ENCODE results near the gene C1GALT1C1L.

The C1GALT1C1L gene

GRCh38 chr2:43676322-43677050 is at the start of gene C1GALT1C1L:
C1GALT1C1L (minus strand) TSS chr2:43676429; CDS start chr2:43676322, 107 bp downstream.
- TF ChIP-seq EZH2phosphoT487 (IDR thresholded peaks at IDR 0.05; ENCODE audit: low read depth), result no peak
- TF ChIP-seq, protein P1, sequence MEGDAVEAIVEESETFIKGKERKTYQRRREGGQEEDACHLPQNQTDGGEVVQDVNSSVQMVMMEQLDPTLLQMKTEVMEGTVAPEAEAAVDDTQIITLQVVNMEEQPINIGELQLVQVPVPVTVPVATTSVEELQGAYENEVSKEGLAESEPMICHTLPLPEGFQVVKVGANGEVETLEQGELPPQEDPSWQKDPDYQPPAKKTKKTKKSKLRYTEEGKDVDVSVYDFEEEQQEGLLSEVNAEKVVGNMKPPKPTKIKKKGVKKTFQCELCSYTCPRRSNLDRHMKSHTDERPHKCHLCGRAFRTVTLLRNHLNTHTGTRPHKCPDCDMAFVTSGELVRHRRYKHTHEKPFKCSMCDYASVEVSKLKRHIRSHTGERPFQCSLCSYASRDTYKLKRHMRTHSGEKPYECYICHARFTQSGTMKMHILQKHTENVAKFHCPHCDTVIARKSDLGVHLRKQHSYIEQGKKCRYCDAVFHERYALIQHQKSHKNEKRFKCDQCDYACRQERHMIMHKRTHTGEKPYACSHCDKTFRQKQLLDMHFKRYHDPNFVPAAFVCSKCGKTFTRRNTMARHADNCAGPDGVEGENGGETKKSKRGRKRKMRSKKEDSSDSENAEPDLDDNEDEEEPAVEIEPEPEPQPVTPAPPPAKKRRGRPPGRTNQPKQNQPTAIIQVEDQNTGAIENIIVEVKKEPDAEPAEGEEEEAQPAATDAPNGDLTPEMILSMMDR (IDR thresholded peaks at IDR 0.05; ENCODE audit: low read depth, low read length), result no peak
- Histone ChIP-seq H3K9ac (ENCODE audit: low read length) (peak within 1 kb of the TSS; percentile 30; the same call in 1 of the 2 replicates), H3K27ac (ENCODE audit: low read length) (no peak within 1 kb of the TSS), H3K36me3 (replicated peaks; ENCODE audit: low read depth, low read length) (no peaks in the 10 kb centered on the region), H3K27me3 (ENCODE audit: low read depth, low read length) (no peaks in the 10 kb centered on the region), H3K4me1 (ENCODE audit: low read length) (no peaks in the 10 kb centered on the region), H3K79me2 (ENCODE audit: low read length) (no peaks in the 10 kb centered on the region), H3K4me3 (ENCODE audit: low read length) (peak within 1 kb of the TSS; percentile 76), H3K9me3 (ENCODE audit: insufficient read depth, low read length) (no peaks in the 10 kb centered on the region), H4K20me1 (ENCODE audit: insufficient read depth, low read length) (no peaks in the 10 kb centered on the region), H3K4me2 (ENCODE audit: low read length) (peak within 1 kb of the TSS; percentile 68), H2AFZ (ENCODE audit: low read depth, low read length) (peak within 1 kb of the TSS; percentile 85)

GRCh38 chr2:43725711-43726246 is 49.5 kb upstream of the C1GALT1C1L start:
- Histone ChIP-seq H2AFZ (ENCODE audit: low read depth, low read length) (no peak overlapping the region), H3K27me3 (ENCODE audit: low read depth, low read length) (no peaks in the 10 kb centered on the region), H3K27ac (ENCODE audit: low read length) (no peak overlapping the region), H3K79me2 (ENCODE audit: low read length) (no peaks in the 10 kb centered on the region), H3K4me2 (ENCODE audit: low read length) (no peak overlapping the region), H3K9me3 (ENCODE audit: insufficient read depth, low read length) (no peaks in the 10 kb centered on the region), H4K20me1 (ENCODE audit: insufficient read depth, low read length) (no peaks in the 10 kb centered on the region), H3K4me3 (ENCODE audit: low read length) (no peak overlapping the region), H3K4me1 (ENCODE audit: low read length) (no peaks in the 10 kb centered on the region), H3K36me3 (replicated peaks; ENCODE audit: low read depth, low read length) (no peaks in the 10 kb centered on the region), H3K9ac (ENCODE audit: low read length) (no peak overlapping the region)
- TF ChIP-seq, protein P1 (IDR thresholded peaks at IDR 0.05; ENCODE audit: low read depth, low read length), result no peak
- TF ChIP-seq EZH2phosphoT487 (IDR thresholded peaks at IDR 0.05; ENCODE audit: low read depth), result no peak

DNA sequence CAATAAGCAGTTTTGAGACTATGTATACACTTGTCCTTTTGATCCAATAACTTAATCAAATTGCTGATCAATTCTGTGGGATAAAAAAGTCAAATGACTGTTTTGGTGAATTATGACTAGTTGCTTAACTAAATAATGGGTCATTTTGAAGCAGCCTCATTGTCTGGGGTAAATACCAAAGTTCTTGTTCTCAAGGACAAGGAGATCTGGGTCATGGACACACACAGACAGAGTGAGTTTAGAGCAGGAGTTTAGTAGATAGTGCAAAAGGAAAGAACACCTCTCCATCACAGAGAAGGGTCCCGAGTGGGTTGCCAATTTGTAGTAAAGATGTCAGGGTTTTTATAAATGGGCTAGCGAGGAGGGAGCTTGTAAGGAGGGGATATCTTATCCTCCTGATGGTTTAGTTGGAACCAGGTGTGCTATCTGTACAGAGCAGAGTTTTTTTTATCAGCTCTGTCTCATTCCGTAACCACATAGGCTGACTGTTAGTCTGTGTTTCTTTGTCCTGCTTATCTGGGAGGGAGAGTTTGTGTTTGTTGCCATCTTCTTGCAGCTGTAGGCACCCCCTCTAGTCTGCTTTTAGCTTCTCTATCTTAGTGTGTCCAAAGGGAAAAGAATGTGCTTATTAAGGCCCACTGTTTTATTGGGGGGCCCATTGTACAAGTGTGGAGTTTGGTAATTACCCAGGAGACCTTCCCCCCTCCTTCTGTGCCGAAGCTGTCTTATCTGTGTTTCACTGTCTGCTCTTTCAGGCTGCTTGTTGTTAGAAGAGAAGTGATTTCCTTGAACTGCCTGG is 48.7 kb upstream of the C1GALT1C1L start:
- Histone ChIP-seq H3K9ac (ENCODE audit: low read length) (no peak overlapping the region), H3K36me3 (replicated peaks; ENCODE audit: low read depth, low read length) (no peaks in the 10 kb centered on the region), H3K4me1 (ENCODE audit: low read length) (no peaks in the 10 kb centered on the region), H3K27me3 (ENCODE audit: low read depth, low read length) (no peaks in the 10 kb centered on the region), H3K27ac (ENCODE audit: low read length) (no peak overlapping the region), H3K9me3 (ENCODE audit: insufficient read depth, low read length) (no peaks in the 10 kb centered on the region), H3K4me2 (ENCODE audit: low read length) (no peak overlapping the region), H2AFZ (ENCODE audit: low read depth, low read length) (no peak overlapping the region), H3K79me2 (ENCODE audit: low read length) (no peaks in the 10 kb centered on the region), H3K4me3 (ENCODE audit: low read length) (no peak overlapping the region), H4K20me1 (ENCODE audit: insufficient read depth, low read length) (no peaks in the 10 kb centered on the region)
- TF ChIP-seq, protein P1 (IDR thresholded peaks at IDR 0.05; ENCODE audit: low read depth, low read length), result no peak
- no peak for TF ChIP-seq EZH2phosphoT487 (IDR thresholded peaks at IDR 0.05; ENCODE audit: low read depth)
